ENCODE data around the gene TAS2R60. TPM values are rescaled to one million over a fixed set of nuclear protein-coding genes. Genes with fewer than 3 reads are reported as not detected.

The TAS2R60 gene
- total RNA-seq, 2 experiments from 2014 or later: not detected

- no peaks in the 10 kb centered on the region for H4K20me1 ChIP-seq (ENCODE audit: insufficient read depth, low read length)
- no peaks in the 10 kb centered on the region for H3K9me3 ChIP-seq (ENCODE audit: low read length)
- no peaks in the 10 kb centered on the region for H3K79me2 ChIP-seq (ENCODE audit: insufficient read depth, low read depth, low read length)
- no peak overlapping the region for H3K27ac ChIP-seq (ENCODE audit: low read depth, low read length, poor library complexity, severe bottlenecking)
- no peak overlapping the region for H2AFZ ChIP-seq (ENCODE audit: low read length)
- POLR2A ChIA-PET: no interaction called here
- no peaks in the 10 kb centered on the region for H3K36me3 ChIP-seq (ENCODE audit: insufficient read depth, low read length)
- H3K4me1 ChIP-seq (ENCODE audit: insufficient read depth, low read length, poor library complexity, severe bottlenecking): no peaks in the 10 kb centered on the region
- CTCF ChIA-PET (ENCODE audit: unreplicated experiment): no interaction called here
- intact Hi-C loops (cut with micrococcal nuclease; ENCODE audit: unreplicated experiment): no loop called here
- DNase-seq (ENCODE audit: low spot score): no peak
- TF ChIP-seq EZH2phosphoT487 (IDR thresholded peaks at IDR 0.05; ENCODE audit: borderline replicate concordance, low read depth, low read length) (no peak), CTCF (conservative IDR thresholded peaks at IDR 0.05; ENCODE audit: low read length) (no peak)
- no peak overlapping the region for H3K4me2 ChIP-seq (ENCODE audit: low read length)
- BruUV-seq (replicated peaks): no TSS peak
- H3K9me2 ChIP-seq (ENCODE audit: insufficient read depth, low read length): no peaks in the 10 kb centered on the region
- H3K4me3 ChIP-seq (ENCODE audit: low read depth, low read length, poor library complexity, severe bottlenecking): no peak overlapping the region
These were observed 5.7 kb upstream of the TAS2R60 start for GRCh38 chr7:143437578-143437977.

- TF ChIP-seq CTCF (conservative IDR thresholded peaks at IDR 0.05; ENCODE audit: low read length) (no peak), EZH2phosphoT487 (IDR thresholded peaks at IDR 0.05; ENCODE audit: borderline replicate concordance, low read depth, low read length) (no peak)
- POLR2A ChIA-PET: interaction anchor here (0.6 kb wide), 1 partner anchor 868 kb away, joined by 3 read pairs; no protein-coding TSS in a partner anchor
These were observed 3.4 kb upstream of the TAS2R60 start for GRCh38 chr7:143439866-143440265.

DNA sequence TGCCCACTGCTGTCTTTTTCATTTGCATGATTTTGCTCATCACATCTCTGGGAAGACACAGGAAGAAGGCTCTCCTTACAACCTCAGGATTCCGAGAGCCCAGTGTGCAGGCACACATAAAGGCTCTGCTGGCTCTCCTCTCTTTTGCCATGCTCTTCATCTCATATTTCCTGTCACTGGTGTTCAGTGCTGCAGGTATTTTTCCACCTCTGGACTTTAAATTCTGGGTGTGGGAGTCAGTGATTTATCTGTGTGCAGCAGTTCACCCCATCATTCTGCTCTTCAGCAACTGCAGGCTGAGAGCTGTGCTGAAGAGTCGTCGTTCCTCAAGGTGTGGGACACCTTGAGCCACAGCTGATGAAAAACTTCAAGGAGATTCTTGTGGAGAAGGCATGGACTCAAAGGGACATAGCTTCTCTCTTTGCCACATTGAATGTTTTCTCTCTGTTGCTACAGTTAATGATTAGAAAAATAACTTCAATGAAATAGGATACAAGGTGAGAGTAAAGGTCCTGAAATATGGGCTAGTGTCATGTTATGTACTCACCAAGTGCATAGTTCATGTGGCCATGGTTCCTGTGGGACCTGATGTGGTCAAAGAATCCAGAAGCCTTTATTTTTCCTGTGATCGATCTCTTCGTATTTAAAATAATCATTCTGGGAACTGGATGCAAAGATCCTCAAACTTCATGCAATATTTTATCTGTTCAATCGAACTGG, 970 bp downstream of the TAS2R60 start:
- Histone ChIP-seq H3K9me3 (ENCODE audit: low read length) (no peaks in the 10 kb centered on the region), H3K4me2 (ENCODE audit: low read length) (no peak overlapping the region), H3K9me2 (ENCODE audit: insufficient read depth, low read length) (no peaks in the 10 kb centered on the region), H3K79me2 (ENCODE audit: insufficient read depth, low read depth, low read length) (no peaks in the 10 kb centered on the region), H3K4me3 (ENCODE audit: low read depth, low read length, poor library complexity, severe bottlenecking) (no peak overlapping the region), H3K4me1 (ENCODE audit: insufficient read depth, low read length, poor library complexity, severe bottlenecking) (no peaks in the 10 kb centered on the region), H3K27ac (ENCODE audit: low read depth, low read length, poor library complexity, severe bottlenecking) (no peak overlapping the region), H4K20me1 (ENCODE audit: insufficient read depth, low read length) (no peaks in the 10 kb centered on the region), H2AFZ (ENCODE audit: low read length) (no peak overlapping the region), H3K36me3 (ENCODE audit: insufficient read depth, low read length) (no peaks in the 10 kb centered on the region)
- DNase-seq (ENCODE audit: low spot score): no peak
- ChIA-PET CTCF (ENCODE audit: unreplicated experiment) (no interaction called here), POLR2A (interaction anchor here (0.7 kb wide), 1 partner anchor 403 kb away, joined by 3 read pairs; no protein-coding TSS in a partner anchor)
- no TSS peak for BruUV-seq (replicated peaks)
- TF ChIP-seq CTCF (conservative IDR thresholded peaks at IDR 0.05; ENCODE audit: low read length) (no peak), EZH2phosphoT487 (IDR thresholded peaks at IDR 0.05; ENCODE audit: borderline replicate concordance, low read depth, low read length) (no peak)
- intact Hi-C loops (cut with micrococcal nuclease; ENCODE audit: unreplicated experiment): no loop called here

More at GRCh38 chr7:143439866-143440265, 3.4 kb upstream of the TAS2R60 start:
- H3K9me2 ChIP-seq (ENCODE audit: insufficient read depth, low read length): no peaks in the 10 kb centered on the region
- H3K4me3 ChIP-seq (ENCODE audit: low read depth, low read length, poor library complexity, severe bottlenecking): no peak overlapping the region
- H3K79me2 ChIP-seq (ENCODE audit: insufficient read depth, low read depth, low read length): no peaks in the 10 kb centered on the region
- CTCF ChIA-PET (ENCODE audit: unreplicated experiment): no interaction called here
- no peak overlapping the region for H3K4me2 ChIP-seq (ENCODE audit: low read length)
- intact Hi-C loops (cut with micrococcal nuclease; ENCODE audit: unreplicated experiment): no loop called here
- no peak overlapping the region for H2AFZ ChIP-seq (ENCODE audit: low read length)
- no TSS peak for BruUV-seq (replicated peaks)
- no peak overlapping the region for H3K27ac ChIP-seq (ENCODE audit: low read depth, low read length, poor library complexity, severe bottlenecking)
- no peak for DNase-seq (ENCODE audit: low spot score)
- H4K20me1 ChIP-seq (ENCODE audit: insufficient read depth, low read length): no peaks in the 10 kb centered on the region
- no peaks in the 10 kb centered on the region for H3K9me3 ChIP-seq (ENCODE audit: low read length)
- no peaks in the 10 kb centered on the region for H3K4me1 ChIP-seq (ENCODE audit: insufficient read depth, low read length, poor library complexity, severe bottlenecking)
- H3K36me3 ChIP-seq (ENCODE audit: insufficient read depth, low read length): no peaks in the 10 kb centered on the region

Measured in OCI-LY7 (cell line).